ENCODE data around the gene UBE2I.

UBE2I gene

GRCh38 chr16:1312467-1312816 lies 3.0 kb downstream of the UBE2I start:
- Histone ChIP-seq H3K79me2 (ENCODE audit: low read length) (peaks cover 75% of the 10 kb centered on the region), H4K20me1 (ENCODE audit: insufficient read depth, low read length) (peaks cover 44% of the 10 kb centered on the region), H3K9me3 (replicated peaks; ENCODE audit: insufficient read depth, low read length) (no peaks in the 10 kb centered on the region), H3K9me2 (replicated peaks; ENCODE audit: insufficient read depth, low read length) (no peaks in the 10 kb centered on the region), H3K4me2 (ENCODE audit: low read depth, low read length) (no peak overlapping the region), H3K36me3 (replicated peaks; ENCODE audit: insufficient read depth, low read length) (peaks cover 5% of the 10 kb centered on the region), H3K4me3 (ENCODE audit: low read length) (no peak overlapping the region), H3K4me1 (ENCODE audit: low read length) (peaks cover 9% of the 10 kb centered on the region), H3K9ac (ENCODE audit: low read length) (no peak overlapping the region), H3K27ac (ENCODE audit: low read length) (no peak overlapping the region), H3K27me3 (replicated peaks; ENCODE audit: insufficient read depth, low read length) (no peaks in the 10 kb centered on the region), H3F3A (ENCODE audit: insufficient read depth, low read length) (no peaks in the 10 kb centered on the region), H2AFZ (ENCODE audit: low read length) (no peak overlapping the region)
- no peak for DNase-seq
- TF ChIP-seq EZH2 (optimal IDR thresholded peaks at IDR 0.05; ENCODE audit: low read depth, low read length), result no peak
- no peak for TF ChIP-seq CTCF (IDR thresholded peaks at IDR 0.05; ENCODE audit: low read length)
- TF ChIP-seq EZH2phosphoT487 (IDR thresholded peaks at IDR 0.05; ENCODE audit: low read length), result no peak

GRCh38 chr16:1312903-1313302 lies 3.5 kb downstream of the UBE2I start:
- no peak overlapping the region for H3K4me3 ChIP-seq (ENCODE audit: low read length)
- H3K79me2 ChIP-seq (ENCODE audit: low read length), result peaks cover 80% of the 10 kb centered on the region
- H3K27ac ChIP-seq (ENCODE audit: low read length), result no peak overlapping the region
- TF ChIP-seq EZH2phosphoT487 (IDR thresholded peaks at IDR 0.05; ENCODE audit: low read length) (no peak), CTCF (IDR thresholded peaks at IDR 0.05; ENCODE audit: low read length) (no peak)
- no peaks in the 10 kb centered on the region for H3K9me3 ChIP-seq (replicated peaks; ENCODE audit: insufficient read depth, low read length)
- no peaks in the 10 kb centered on the region for H3F3A ChIP-seq (ENCODE audit: insufficient read depth, low read length)
- no peaks in the 10 kb centered on the region for H3K9me2 ChIP-seq (replicated peaks; ENCODE audit: insufficient read depth, low read length)
- H3K9ac ChIP-seq (ENCODE audit: low read length), result no peak overlapping the region
- H3K4me1 ChIP-seq (ENCODE audit: low read length), result peaks cover 9% of the 10 kb centered on the region
- DNase-seq, result no peak
- peaks cover 44% of the 10 kb centered on the region for H4K20me1 ChIP-seq (ENCODE audit: insufficient read depth, low read length)
- H3K36me3 ChIP-seq (replicated peaks; ENCODE audit: insufficient read depth, low read length), result peaks cover 6% of the 10 kb centered on the region
- H3K27me3 ChIP-seq (replicated peaks; ENCODE audit: insufficient read depth, low read length), result no peaks in the 10 kb centered on the region
- H3K4me2 ChIP-seq (ENCODE audit: low read depth, low read length), result no peak overlapping the region
- no peak overlapping the region for H2AFZ ChIP-seq (ENCODE audit: low read length)

GRCh38 chr16:1313721-1314369 lies 4.4 kb downstream of the UBE2I start:
- no peak overlapping the region for H3K4me3 ChIP-seq (ENCODE audit: low read length)
- H3K4me1 ChIP-seq (ENCODE audit: low read length), result peaks cover 9% of the 10 kb centered on the region
- no peaks in the 10 kb centered on the region for H3K9me2 ChIP-seq (replicated peaks; ENCODE audit: insufficient read depth, low read length)
- H3K9me3 ChIP-seq (replicated peaks; ENCODE audit: insufficient read depth, low read length), result no peaks in the 10 kb centered on the region
- TF ChIP-seq CTCF (IDR thresholded peaks at IDR 0.05; ENCODE audit: low read length) (no peak), EZH2phosphoT487 (IDR thresholded peaks at IDR 0.05; ENCODE audit: low read length) (no peak), EZH2 (optimal IDR thresholded peaks at IDR 0.05; ENCODE audit: low read depth, low read length) (no peak)
- no peaks in the 10 kb centered on the region for H3F3A ChIP-seq (ENCODE audit: insufficient read depth, low read length)
- H3K27me3 ChIP-seq (replicated peaks; ENCODE audit: insufficient read depth, low read length), result no peaks in the 10 kb centered on the region
- H3K4me2 ChIP-seq (ENCODE audit: low read depth, low read length), result no peak overlapping the region
- H3K9ac ChIP-seq (ENCODE audit: low read length), result no peak overlapping the region
- H4K20me1 ChIP-seq (ENCODE audit: insufficient read depth, low read length), result peaks cover 44% of the 10 kb centered on the region
- H3K79me2 ChIP-seq (ENCODE audit: low read length), result peaks cover 88% of the 10 kb centered on the region
- no peak for DNase-seq
- H3K27ac ChIP-seq (ENCODE audit: low read length), result no peak overlapping the region
- peaks cover 12% of the 10 kb centered on the region for H3K36me3 ChIP-seq (replicated peaks; ENCODE audit: insufficient read depth, low read length)
- no peak overlapping the region for H2AFZ ChIP-seq (ENCODE audit: low read length)
